CD4-positive, alpha-beta T cell treated with Interleukin-15 for 4 hours (primary cell): Measurements from ENCODE around the gene KCNH1.

Experiments used
- DNase-seq: peaks from one replicate; pipeline ENCODE4 v3.0.0-alpha.2; 2020; ENCODE audit warnings: low spot score

KCNH1 gene

DNA sequence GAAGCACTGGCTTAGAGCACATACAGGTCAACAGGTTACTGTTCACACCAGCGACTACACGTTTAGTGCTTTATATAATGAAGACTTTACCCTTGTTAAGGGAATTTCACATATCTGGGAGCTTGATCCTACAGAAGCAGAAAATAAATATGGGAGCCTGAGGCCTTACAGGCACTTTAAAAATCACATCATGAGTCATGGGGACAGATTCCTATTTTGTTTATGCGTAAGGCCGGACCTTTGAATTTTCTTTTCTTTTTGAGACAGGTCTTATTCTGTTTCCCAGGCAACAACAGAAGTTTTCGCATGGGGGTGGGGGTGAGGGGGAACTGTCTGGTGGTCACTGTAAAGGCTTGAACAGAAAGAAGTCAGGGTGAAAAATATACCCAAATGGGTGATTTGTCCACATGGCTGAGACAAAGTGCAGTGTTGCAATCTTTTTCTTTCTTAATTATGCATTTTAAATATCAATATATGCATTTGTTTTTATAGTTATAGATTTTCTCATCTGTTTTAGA is 276.7 kb downstream of the KCNH1 start:
- no peak for DNase-seq

DNA sequence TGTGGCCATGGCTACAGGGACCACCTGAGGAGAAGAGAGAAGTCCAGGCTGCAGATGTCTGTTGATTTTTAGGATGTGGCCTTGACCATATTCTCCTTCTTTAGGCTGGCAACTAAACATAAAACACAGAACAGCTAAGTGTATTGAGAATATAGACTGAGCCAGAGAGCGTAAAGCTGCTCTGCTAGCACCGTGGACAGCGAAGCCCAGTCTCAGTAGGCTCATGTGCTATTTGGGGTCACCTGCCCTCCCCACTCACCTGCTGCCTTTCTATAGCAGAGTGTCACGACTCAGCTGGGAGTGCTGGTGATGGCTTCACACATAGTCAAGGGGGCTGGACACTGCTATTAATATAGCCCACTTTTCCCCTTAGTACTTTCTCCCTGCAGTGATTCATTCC is 278.5 kb downstream of the KCNH1 start:
- no peak for DNase-seq

DNA sequence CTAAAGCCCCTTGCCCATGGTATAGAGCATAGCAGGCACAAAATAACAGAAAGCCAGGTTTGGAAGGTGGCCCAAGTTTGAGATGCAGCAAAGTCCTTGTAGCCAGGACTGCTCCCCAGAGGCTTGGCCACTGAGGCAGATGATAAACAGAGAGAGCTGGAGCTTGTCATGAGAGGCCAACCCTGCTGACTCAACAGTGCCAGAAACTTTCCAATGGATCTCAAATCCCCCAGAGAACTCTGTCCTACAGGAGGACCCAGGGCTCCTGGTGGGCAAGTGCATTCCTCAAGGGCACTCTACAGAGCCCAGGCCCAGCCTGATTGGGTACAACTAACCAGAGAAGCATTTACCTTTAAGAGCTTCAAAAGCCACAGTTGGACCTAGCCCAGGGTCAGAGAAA is 280.7 kb downstream of the KCNH1 start:
- no peak for DNase-seq

DNA sequence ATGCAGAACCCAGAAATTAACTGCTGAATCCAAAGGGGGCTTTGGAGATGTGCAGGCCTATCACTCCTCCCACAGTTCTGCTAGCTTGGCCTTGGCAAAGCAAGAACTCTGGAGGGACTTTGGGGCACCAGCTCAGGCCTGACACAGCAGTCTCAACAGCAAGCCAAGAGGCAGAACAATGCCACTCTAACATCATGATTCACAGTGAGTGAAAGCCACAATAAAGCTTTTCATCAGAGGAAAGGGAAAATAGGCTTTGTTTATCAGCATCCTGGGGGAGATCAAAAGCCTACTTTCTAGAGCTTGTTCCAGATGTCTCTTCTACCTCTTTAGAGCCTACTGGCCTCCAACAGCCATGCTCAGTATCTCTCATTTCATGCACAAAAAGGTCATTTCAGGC is 283.4 kb downstream of the KCNH1 start:
- DNase-seq: no peak

DNA sequence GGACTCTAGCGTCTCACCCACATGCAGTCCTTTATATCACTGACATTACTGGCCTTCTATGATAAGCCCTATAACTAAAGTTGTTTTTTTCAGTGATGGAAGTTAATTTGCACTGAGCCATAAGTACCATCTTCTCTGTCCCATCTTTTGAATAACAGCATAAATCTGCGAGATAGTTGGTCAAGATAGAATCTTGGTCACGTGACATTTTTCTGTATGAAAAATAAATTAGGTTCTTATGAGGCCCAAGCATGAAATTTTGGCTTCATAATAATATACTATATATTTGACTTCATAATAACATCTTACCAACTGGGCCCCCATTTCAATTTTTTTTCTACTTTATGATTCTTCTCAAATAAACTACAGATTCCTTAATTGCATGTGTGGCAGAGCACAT is 285.5 kb downstream of the KCNH1 start:
- no peak for DNase-seq

GRCh38 chr1:210841926-210842625 is 291.9 kb downstream of the KCNH1 start:
- no peak for DNase-seq

DNA sequence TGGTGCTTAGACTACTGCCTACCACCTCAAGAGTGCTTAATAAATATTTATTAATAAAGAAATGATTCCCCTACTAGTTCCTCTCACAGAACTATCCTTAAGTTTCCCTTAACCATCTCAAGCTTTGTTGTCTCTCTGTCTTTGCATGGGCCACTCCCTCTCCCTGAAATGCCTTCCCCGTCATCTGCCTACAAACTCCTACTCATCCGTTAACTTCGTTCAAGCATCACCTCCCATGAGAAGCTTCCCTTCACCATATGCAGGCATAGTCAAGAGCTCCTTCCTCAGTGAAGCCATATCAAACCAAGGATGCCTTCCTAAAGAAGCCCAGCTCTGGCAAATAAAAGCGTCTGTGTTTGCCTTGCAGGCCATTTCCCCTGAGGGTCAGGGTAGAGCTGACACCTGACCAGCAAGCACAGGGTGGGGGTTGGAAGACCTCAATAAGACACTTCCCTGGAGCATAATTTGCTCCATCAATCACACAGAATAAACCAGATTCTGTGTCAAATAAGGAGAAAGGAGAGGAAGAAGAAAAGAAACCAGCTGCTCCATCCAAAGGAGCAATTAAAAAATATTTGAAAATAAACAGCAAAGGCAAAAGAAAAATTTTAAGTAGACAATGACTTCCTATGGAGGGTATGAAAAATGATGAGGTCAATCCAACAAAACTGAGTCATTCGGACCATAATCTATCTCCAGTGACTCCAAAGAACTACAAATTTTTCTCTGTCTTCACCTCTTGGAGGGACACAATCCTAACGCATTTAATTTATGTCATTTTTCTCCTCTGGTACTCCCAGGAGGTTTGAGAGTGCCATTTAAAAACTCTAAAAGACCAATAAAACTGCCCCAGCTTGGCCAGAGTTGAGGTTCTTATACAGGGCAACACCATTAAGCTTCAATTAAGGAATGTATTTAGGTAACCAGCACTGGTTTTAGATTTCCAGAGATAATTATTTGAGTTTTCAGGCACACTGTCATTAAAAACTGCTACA is 303.6 kb downstream of the KCNH1 start:
- no peak for DNase-seq

DNA sequence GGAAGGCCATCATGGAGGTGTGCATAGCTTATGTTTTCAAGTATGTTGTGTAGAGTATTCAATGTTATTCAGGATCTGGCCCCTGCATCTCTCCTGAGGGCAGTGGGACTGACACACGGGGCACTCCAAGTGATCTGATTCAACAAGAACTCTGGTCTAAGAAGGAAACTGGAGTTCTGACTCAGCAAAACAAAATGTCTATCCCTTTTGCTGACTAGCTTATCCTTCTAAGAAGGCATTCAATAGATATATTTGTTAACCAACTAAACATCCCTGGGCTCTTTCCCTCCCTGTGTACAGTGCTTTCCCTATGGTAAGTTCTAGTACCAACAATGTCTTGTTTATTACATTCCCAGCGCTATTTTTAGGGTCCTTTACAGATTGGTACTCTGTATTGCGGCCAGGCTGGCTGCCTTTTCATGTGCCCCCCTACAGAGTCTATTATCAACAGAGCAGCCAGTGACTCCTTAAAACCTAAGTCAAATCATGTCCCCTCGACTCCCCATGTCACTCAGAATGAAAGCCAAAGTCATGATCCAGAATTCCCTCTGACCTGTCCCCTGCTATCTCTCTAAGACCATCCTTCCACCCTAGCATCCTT is 304.9 kb downstream of the KCNH1 start:
- no peak for DNase-seq

DNA sequence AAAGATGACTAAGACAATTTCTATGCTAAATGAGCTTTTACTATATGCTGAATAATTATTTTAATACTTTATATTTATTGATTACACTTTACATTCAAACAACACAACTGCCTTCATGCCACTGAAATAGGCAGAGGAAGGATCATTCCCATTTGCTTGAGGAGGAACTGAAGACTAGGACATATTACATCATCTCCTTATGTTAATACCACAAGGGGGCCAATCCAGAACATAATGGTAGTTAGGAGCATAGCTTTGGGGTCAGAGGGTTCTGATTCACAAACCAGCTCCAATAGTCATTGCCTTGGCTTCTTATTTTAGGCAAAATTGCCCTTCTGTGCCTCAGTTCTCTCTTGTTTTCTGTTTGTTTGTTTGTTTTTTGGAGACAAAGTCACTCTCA is 306.5 kb downstream of the KCNH1 start:
- no peak for DNase-seq

- no peak for DNase-seq
These were observed 307.3 kb downstream of the KCNH1 start for GRCh38 chr1:210826686-210827085.

DNA sequence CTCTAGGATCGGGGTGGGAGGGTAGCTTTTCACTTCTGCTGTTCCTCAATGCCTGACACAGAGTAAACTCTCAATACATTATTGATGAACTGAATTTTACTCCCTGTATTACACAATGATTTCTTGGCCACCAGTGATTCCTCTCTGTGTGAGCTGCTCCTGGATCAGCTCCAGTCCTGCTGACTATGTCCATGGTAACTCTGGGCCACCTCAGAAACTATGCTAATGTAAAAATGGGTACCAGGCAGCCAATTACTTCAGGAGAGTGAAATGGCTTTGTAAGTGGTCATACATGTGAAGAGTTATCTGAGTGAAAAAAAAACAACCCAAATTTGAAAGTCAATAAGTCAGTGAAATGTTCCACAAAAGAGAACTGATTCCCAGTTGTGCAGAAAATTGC is 311.0 kb downstream of the KCNH1 start:
- DNase-seq: no peak

- DNase-seq: no peak
These were observed 311.7 kb downstream of the KCNH1 start for GRCh38 chr1:210822241-210822640.

GRCh38 chr1:210821615-210822014 is 312.3 kb downstream of the KCNH1 start:
- DNase-seq: no peak

DNA sequence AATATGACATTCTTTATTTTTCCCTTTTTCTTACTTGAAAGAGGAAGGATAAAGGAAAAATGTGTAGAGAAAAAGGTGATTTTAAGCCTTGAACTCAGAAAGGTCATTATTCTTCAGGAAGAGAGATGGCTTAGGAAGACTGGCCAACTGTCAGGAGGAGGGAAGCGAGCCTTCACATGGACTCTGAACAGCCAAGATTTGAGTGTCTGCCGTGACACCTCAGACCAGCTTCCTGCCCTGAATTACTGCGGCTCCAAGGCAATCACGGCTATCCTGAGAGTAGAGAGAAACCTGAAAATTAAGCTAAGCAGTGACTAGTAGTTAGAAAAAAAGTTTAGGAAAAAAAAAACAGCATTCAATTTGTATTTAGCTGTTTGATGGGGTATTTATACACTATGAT is 314.7 kb downstream of the KCNH1 start:
- DNase-seq: no peak

DNA sequence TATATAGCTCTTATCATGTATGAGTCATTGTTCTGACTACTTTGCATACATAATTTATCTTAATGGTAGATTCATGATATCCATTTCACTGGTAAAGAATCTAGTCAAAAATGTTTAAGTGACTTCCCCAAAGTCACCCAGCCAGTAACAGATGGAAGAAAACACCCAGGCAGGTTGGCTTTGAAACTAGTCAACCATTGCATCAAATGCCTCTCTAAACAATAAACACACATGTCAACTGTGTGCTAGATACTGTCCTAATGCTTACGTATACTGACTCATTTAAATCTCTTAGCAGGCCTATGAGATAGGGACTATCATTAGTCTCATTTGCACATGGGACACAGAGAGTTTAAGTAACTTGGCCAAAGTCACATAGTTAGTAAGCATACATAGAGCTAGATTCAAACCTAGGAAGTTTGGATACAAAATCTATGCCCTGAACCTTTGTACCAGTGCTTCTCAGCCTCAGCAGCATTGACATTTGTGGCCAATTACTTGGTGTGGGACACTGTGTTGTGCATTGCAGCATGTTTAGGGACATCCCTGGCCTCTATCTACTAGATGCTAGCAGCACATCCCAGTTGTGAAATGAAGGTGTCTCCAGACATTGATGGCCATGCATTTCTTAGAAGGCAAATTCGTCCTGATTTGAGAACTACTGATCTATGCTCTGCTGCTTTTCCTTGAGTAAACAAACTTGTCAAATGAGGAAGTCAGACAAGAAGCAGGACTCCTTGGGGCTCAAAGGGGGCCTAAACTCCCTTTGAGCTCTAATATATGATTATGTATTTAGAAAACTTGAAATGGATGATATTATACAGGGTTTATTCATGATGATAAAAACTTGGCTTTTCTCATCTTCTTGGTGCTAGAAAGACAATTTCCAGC is 316.3 kb downstream of the KCNH1 start:
- DNase-seq: no peak

DNA sequence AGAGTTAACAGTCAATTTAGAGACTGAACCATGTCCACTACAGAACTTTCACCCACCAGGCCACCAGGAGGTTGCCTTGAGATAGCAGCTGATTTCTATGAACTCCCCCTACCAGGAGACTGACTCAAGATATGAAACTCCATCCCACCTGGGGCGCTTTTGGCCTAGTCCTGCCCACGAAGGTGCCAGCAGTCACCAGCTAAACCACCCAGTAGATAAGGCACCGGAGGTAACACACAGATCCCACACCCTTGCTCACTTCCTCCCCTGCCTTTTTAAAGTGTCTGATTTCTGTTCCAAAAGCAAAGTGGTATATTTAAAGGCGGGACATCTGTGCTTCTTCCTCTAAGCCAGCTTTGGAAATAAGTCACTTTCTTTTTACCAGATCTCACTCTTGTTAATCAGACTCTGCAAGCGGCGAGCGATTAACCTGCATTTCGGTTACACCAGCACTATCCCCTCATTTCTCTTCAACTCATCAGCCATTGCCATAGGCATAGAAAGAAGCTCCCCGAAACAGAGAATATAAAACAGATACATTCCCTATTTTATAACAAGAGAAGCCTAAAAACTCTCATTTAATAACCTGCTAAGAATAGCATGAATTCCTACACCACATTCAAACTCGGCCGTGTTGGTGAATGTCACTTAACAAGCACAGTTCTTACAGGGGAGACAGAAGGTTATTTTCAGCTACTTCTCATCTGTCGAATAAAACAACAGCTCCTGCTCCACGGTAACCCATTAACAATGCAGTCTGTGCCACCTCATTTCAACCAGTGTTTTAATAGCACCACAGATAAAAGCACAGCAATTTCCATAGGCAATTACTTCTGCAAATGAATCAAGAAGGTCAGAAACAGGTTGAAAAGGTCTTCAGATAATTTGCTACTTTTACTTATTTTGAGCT is 318.1 kb downstream of the KCNH1 start:
- no peak for DNase-seq

GRCh38 chr1:210814382-210815123 is 319.4 kb downstream of the KCNH1 start:
- DNase-seq: no peak

GRCh38 chr1:210801501-210801900 is 332.4 kb downstream of the KCNH1 start:
- no peak for DNase-seq

DNA sequence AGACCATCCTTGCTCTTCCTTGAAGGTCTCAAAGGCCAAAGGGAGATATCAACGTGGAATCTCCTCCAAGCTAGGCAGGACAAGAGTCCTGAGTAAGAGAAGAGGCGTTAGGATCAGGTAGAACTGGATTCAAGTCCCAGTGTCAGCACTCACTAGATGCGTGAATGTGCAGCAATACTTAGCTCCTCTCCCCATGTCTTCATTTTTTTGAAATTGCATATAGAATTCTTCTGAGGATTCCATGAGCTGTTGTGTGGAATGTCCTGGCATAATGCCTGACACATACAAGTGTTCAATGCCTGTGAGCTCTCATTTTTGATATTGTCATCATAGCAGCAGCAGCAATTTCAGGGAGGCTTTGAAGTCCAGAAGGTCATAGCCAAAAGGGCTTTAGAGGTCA is 333.2 kb downstream of the KCNH1 start:
- DNase-seq: no peak

DNA sequence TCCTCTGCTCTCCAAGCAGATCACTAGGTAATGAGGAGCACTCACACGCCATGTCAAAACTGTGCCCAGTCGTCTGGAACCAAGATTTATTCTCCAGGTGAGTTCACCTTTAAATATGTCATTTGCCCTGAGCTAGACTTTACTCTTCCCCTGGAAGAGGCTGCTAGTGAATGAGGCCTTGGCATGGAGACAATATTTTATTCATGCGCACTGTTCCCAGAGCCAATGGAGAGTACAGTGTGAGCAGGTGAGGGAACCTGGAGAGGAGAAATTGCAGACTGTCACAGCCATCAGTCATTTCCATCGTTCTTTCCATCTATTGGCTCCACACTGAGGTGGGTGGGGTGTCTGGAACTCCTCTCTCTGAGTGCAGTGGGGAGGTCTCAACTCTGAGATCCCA is 333.6 kb downstream of the KCNH1 start:
- no peak for DNase-seq
